ENCODE data around the gene TSPYL1. TPM values are rescaled to one million over a fixed set of nuclear protein-coding genes. Genes with fewer than 3 reads are reported as not detected.

The TSPYL1 gene
- total RNA-seq, 1 experiment from 2014 or later = 68.6 TPM

GRCh38 chr6:116265041-116265829 lies 14.5 kb downstream of the TSPYL1 start:
- ATAC-seq = peak; percentile 20; the same call in 1 of the 2 replicates
- H3K9me3 Mint-ChIP-seq = peaks cover 22% of the 10 kb centered on the region
- peaks cover 23% of the 10 kb centered on the region for H3K36me3 Mint-ChIP-seq
- H3K27ac Mint-ChIP-seq = no peak overlapping the region
- no peak for DNase-seq (ENCODE audit: low spot score)
- no peaks in the 10 kb centered on the region; the same call in 1 of the 2 replicates for H3K4me1 Mint-ChIP-seq
- H3K4me3 Mint-ChIP-seq = no peak overlapping the region
- no peak for TF ChIP-seq ATF2 (CRISPR knock-in tag; IDR thresholded peaks at IDR 0.05; ENCODE audit: borderline replicate concordance, low read depth)
- no peak for TF ChIP-seq ZNF423 (CRISPR knock-in tag; IDR thresholded peaks at IDR 0.05)
- no peak for TF ChIP-seq FOXK1 (CRISPR knock-in tag; IDR thresholded peaks at IDR 0.05)
- TF ChIP-seq E2F5 (CRISPR knock-in tag; IDR thresholded peaks at IDR 0.05) = no peak
- ChIA-PET CTCF (interaction anchor here (0.8 kb wide), 1 partner anchor 47 kb away, joined by 3 read pairs; no protein-coding TSS in a partner anchor), POLR2A (interaction anchor here (0.7 kb wide), 1 partner anchor 799 kb away, joined by 3 read pairs; no protein-coding TSS in a partner anchor)
- peaks cover 5% of the 10 kb centered on the region; the same call in 1 of the 2 replicates for H3K27me3 Mint-ChIP-seq (ENCODE audit: low read depth)

- H3K27me3 Mint-ChIP-seq (ENCODE audit: low read depth) = peaks cover 5% of the 10 kb centered on the region; the same call in 1 of the 2 replicates
- POLR2A ChIA-PET = no interaction called here
- H3K9me3 Mint-ChIP-seq = peaks cover 22% of the 10 kb centered on the region
- ATAC-seq (no peak), DNase-seq (ENCODE audit: low spot score) (no peak)
- peaks cover 23% of the 10 kb centered on the region for H3K36me3 Mint-ChIP-seq
- no peaks in the 10 kb centered on the region for H3K4me1 Mint-ChIP-seq
- no peak for TF ChIP-seq PREB (CRISPR knock-in tag; IDR thresholded peaks at IDR 0.05; ENCODE audit: borderline replicate concordance)
- no peak for TF ChIP-seq ZNF423 (CRISPR knock-in tag; IDR thresholded peaks at IDR 0.05)
- no peak for TF ChIP-seq TCF7 (CRISPR knock-in tag; IDR thresholded peaks at IDR 0.05; ENCODE audit: low read depth)
- no peak for TF ChIP-seq ZNF416 (CRISPR knock-in tag; IDR thresholded peaks at IDR 0.05)
- TF ChIP-seq GRHL2 (CRISPR knock-in tag; IDR thresholded peaks at IDR 0.05; ENCODE audit: insufficient replicate concordance, severe bottlenecking) = no peak
- no peak for TF ChIP-seq NFE2L1 (CRISPR knock-in tag; IDR thresholded peaks at IDR 0.05)
- TF ChIP-seq CREB1 (CRISPR knock-in tag; IDR thresholded peaks at IDR 0.05) = no peak
- TF ChIP-seq RELA (CRISPR knock-in tag; IDR thresholded peaks at IDR 0.05; ENCODE audit: borderline replicate concordance) = no peak
- CTCF ChIA-PET = interaction anchor here (0.8 kb wide), 1 partner anchor 16 kb away, joined by 3 read pairs; no protein-coding TSS in a partner anchor
- H3K4me3 Mint-ChIP-seq = no peak overlapping the region
- H3K27ac Mint-ChIP-seq = no peak overlapping the region
Measured at GRCh38 chr6:116263353-116263752, 16.4 kb downstream of the TSPYL1 start.

GRCh38 chr6:116258520-116258919 lies 21.2 kb downstream of the TSPYL1 start:
- Mint-ChIP-seq H3K4me1 (no peaks in the 10 kb centered on the region), H3K36me3 (peaks cover 12% of the 10 kb centered on the region), H3K27me3 (ENCODE audit: low read depth) (peaks cover 5% of the 10 kb centered on the region; the same call in 1 of the 2 replicates), H3K9me3 (peaks cover 13% of the 10 kb centered on the region), H3K4me3 (no peak overlapping the region), H3K27ac (no peak overlapping the region)
- TF ChIP-seq TEAD1 (CRISPR knock-in tag; IDR thresholded peaks at IDR 0.05) (no peak), MLX (CRISPR knock-in tag; IDR thresholded peaks at IDR 0.05) (no peak), TP53 (CRISPR knock-in tag; IDR thresholded peaks at IDR 0.05) (no peak), E2F5 (CRISPR knock-in tag; IDR thresholded peaks at IDR 0.05) (no peak), NR1H2 (CRISPR knock-in tag; IDR thresholded peaks at IDR 0.05) (no peak), OVOL2 (CRISPR knock-in tag; IDR thresholded peaks at IDR 0.05; ENCODE audit: borderline replicate concordance) (no peak), FOXP1 (CRISPR knock-in tag; IDR thresholded peaks at IDR 0.05; ENCODE audit: borderline replicate concordance) (no peak), PREB (CRISPR knock-in tag; IDR thresholded peaks at IDR 0.05; ENCODE audit: borderline replicate concordance) (no peak), ZNF219 (CRISPR knock-in tag; IDR thresholded peaks at IDR 0.05; ENCODE audit: borderline replicate concordance) (no peak), ELF4 (CRISPR knock-in tag; IDR thresholded peaks at IDR 0.05; ENCODE audit: low read depth) (no peak), FOXJ3 (CRISPR knock-in tag; IDR thresholded peaks at IDR 0.05; ENCODE audit: borderline replicate concordance) (no peak)
- no peak for ATAC-seq
- ChIA-PET POLR2A (no interaction called here), CTCF (interaction anchor here (1.2 to 1.8 kb wide), 2 partner anchors 10 to 29 kb away, joined by 5 to 10 read pairs; no protein-coding TSS in a partner anchor)
- DNase-seq (ENCODE audit: low spot score) = no peak
